HepG2 (cell line): ENCODE measurements around the gene BLVRA.
"Not testable (repeated sequence)": the region's sequence is repeated elsewhere in the genome, so short reads cannot be mapped to it uniquely, and the experiment has no call there.

Experiments used
- FOXP4 ChIP-seq: sonication (generic); formaldehyde crosslinking; IDR thresholded peaks from 2 replicates; pipeline ENCODE4 v1.4.0; 2020; ENCODE audit warnings: missing genetic modification reagents
- RAD21 ChIP-seq: fragments of 450-650 bp; formaldehyde crosslinking; IDR thresholded peaks from 2 replicates; pipeline ENCODE4 v1.5.0; 2020; ENCODE audit warnings: mild to moderate bottlenecking
- REST ChIP-seq, 2 experiments: IDR thresholded peaks; 2 replicates each; pipeline ENCODE4 v1.6.1; 2011 to 2012; ENCODE audit warnings: low read length in 2 of 2, borderline replicate concordance in 1 of 2, low read depth in 1 of 2, mild to moderate bottlenecking in 1 of 2, moderate library complexity in 1 of 2

- TF ChIP-seq REST (IDR thresholded peaks at IDR 0.05; ENCODE audit: borderline replicate concordance in 1 of 2, low read depth in 1 of 2, low read length in 2 of 2); FOXP4; RAD21: not testable (repeated sequence)
These were observed 42.5 kb upstream of the BLVRA start for GRCh38 chr7:43715966-43716365.
